ENCODE data around the gene HSD11B2.

The HSD11B2 gene

GRCh38 chr16:67449336-67449735 is 18.4 kb downstream of the HSD11B2 start:
- POLR2A ChIA-PET: no interaction called here
- CTCF ChIA-PET: no interaction called here

DNA sequence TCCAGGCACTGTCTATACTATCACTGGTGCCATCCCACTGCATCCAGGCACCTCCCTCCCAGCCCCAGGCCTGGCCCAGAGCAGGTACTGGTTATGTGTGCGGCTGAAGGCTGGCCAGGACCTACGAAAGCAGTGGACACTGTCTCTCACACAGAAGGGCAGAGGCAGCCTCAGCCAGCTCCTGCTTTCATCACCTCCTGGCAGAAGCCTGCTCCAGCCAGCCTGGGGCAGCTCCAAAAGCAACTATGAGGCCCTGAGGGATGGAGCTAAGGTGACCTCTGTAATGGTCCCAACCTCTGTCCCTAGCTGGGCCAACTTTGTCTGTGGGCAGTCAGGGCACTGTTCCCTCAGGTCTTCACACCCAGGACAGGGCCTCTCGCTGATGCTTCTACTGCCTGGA is 18.8 kb downstream of the HSD11B2 start:
- ChIA-PET CTCF (interaction anchor here (1.0 to 1.5 kb wide), 6 partner anchors 14 to 289 kb away, joined by 3 to 11 read pairs (median 4); partner anchors contain the start of gene ATP6V0D1), POLR2A (no interaction called here)
- no peak for TF ChIP-seq CTCF (IDR thresholded peaks at IDR 0.05; ENCODE audit: insufficient read depth, low read length, missing control alignments)
- no peak for DNase-seq (ENCODE audit: low read depth, low spot score)
- H3K4me3 ChIP-seq (ENCODE audit: low read depth, low read length): no peak overlapping the region

More at GRCh38 chr16:67449336-67449735, 18.4 kb downstream of the HSD11B2 start:
- TF ChIP-seq CTCF (IDR thresholded peaks at IDR 0.05; ENCODE audit: insufficient read depth, low read length, missing control alignments): no peak
- no peak overlapping the region for H3K4me3 ChIP-seq (ENCODE audit: low read depth, low read length)
- DNase-seq (ENCODE audit: low read depth, low spot score): no peak

- TF ChIP-seq CTCF (IDR thresholded peaks at IDR 0.05; ENCODE audit: insufficient read depth, low read length, missing control alignments): no peak
- CTCF ChIA-PET: interaction anchor here (0.8 to 2.0 kb wide), 9 partner anchors 12 to 35 kb away, joined by 3 to 11 read pairs (median 4); partner anchors contain the start of genes ATP6V0D1 and ZDHHC1
- no peak overlapping the region for H3K4me3 ChIP-seq (ENCODE audit: low read depth, low read length)
- no peak for DNase-seq (ENCODE audit: low read depth, low spot score)
- POLR2A ChIA-PET: no interaction called here
These were observed 20.3 kb downstream of the HSD11B2 start for GRCh38 chr16:67451061-67451703.

GRCh38 chr16:67451704-67452435 is 20.9 kb downstream of the HSD11B2 start:
- no peak for TF ChIP-seq CTCF (IDR thresholded peaks at IDR 0.05; ENCODE audit: insufficient read depth, low read length, missing control alignments)
- CTCF ChIA-PET: interaction anchor here (0.8 to 5.0 kb wide), 9 partner anchors 10 to 191 kb away, joined by 3 to 29 read pairs (median 4); partner anchors contain the start of gene ZDHHC1
- no peak for DNase-seq (ENCODE audit: low read depth, low spot score)
- POLR2A ChIA-PET: no interaction called here
- no peak overlapping the region for H3K4me3 ChIP-seq (ENCODE audit: low read depth, low read length)

DNA sequence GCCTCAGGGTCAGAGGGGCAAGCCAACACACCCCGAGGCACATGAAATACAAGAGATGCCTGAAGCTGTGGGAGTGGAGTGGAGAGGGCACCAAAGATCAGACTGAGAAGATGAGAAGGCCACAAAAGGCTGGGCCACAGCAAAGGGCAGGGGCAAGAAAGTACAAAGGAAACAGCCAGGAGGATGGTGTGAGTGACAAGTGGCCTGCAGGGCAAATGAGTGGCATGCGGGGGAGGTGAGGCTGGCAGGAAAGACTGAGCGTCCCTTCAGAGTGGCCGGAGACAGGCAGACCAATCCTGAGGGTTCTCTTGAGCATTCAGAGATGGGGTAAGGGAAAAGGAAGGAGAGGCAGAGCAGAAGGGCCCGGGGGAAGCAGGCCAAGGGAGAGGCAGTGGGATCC is 23.2 kb downstream of the HSD11B2 start:
- DNase-seq (ENCODE audit: low read depth, low spot score): no peak
- CTCF ChIA-PET: interaction anchor here (1.1 to 5.0 kb wide), 4 partner anchors 8 to 26 kb away, joined by 3 to 36 read pairs (median 19); no protein-coding TSS in a partner anchor
- no peak overlapping the region for H3K4me3 ChIP-seq (ENCODE audit: low read depth, low read length)
- POLR2A ChIA-PET: no interaction called here
- TF ChIP-seq CTCF (IDR thresholded peaks at IDR 0.05; ENCODE audit: insufficient read depth, low read length, missing control alignments): no peak

- DNase-seq (ENCODE audit: low read depth, low spot score): no peak
- ChIA-PET POLR2A (no interaction called here), CTCF (interaction anchor here (0.6 to 5.0 kb wide), 9 partner anchors 8 to 194 kb away, joined by 3 to 36 read pairs (median 4); partner anchors contain the start of gene ZDHHC1)
- no peak overlapping the region for H3K4me3 ChIP-seq (ENCODE audit: low read depth, low read length)
- no peak for TF ChIP-seq CTCF (IDR thresholded peaks at IDR 0.05; ENCODE audit: insufficient read depth, low read length, missing control alignments)
These were observed 23.9 kb downstream of the HSD11B2 start for GRCh38 chr16:67454852-67455251.

All from AG04449 (cell line).